ENCODE data around the gene TMEM92.

TMEM92 gene

GRCh38 chr17:50274142-50274896 lies at the start of gene TMEM92:
TSS of gene TMEM92 (plus strand) at chr17:50274466. CDS start at chr17:50274502, 36 bp downstream.
- Mint-ChIP-seq H3K4me3 (peak within 1 kb of the TSS; percentile 54 to 74 (median 58)), H3K27me3 (ENCODE audit: low read depth) (peaks cover 17% of the 10 kb centered on the region), H3K36me3 (ENCODE audit: low read depth) (no peaks in the 10 kb centered on the region), H3K4me1 (peaks cover 41% of the 10 kb centered on the region), H3K27ac (peak within 1 kb of the TSS in 2 of 3 experiments; percentile 86 to 87), H3K9me3 (no peaks in the 10 kb centered on the region)
- TF ChIP-seq CTCF (IDR thresholded peaks at IDR 0.05; ENCODE audit: unreplicated experiment in 3 of 3) = no peak

GRCh38 chr17:50225701-50226240 lies 48.5 kb upstream of the TMEM92 start:
- H3K27ac Mint-ChIP-seq = no peak overlapping the region
- H3K9me3 Mint-ChIP-seq = peaks cover 37% of the 10 kb centered on the region
- H3K4me1 Mint-ChIP-seq = peaks cover 14% of the 10 kb centered on the region
- H3K36me3 Mint-ChIP-seq (ENCODE audit: low read depth) = peaks cover 4% of the 10 kb centered on the region
- no peak for TF ChIP-seq CTCF (IDR thresholded peaks at IDR 0.05; ENCODE audit: unreplicated experiment in 3 of 3)
- H3K4me3 Mint-ChIP-seq = no peak overlapping the region
- H3K27me3 Mint-ChIP-seq (ENCODE audit: low read depth) = no peaks in the 10 kb centered on the region

GRCh38 chr17:50234581-50234980 lies 39.7 kb upstream of the TMEM92 start:
- Mint-ChIP-seq H3K4me1 (peaks cover 13% of the 10 kb centered on the region), H3K36me3 (ENCODE audit: low read depth) (peaks cover 3% of the 10 kb centered on the region), H3K4me3 (no peak overlapping the region), H3K27me3 (ENCODE audit: low read depth) (peaks cover 6% of the 10 kb centered on the region), H3K27ac (no peak overlapping the region), H3K9me3 (peaks cover 17% of the 10 kb centered on the region)
- no peak for TF ChIP-seq CTCF (IDR thresholded peaks at IDR 0.05; ENCODE audit: unreplicated experiment in 3 of 3)

- Mint-ChIP-seq H3K27me3 (ENCODE audit: low read depth) (peaks cover 3% of the 10 kb centered on the region), H3K36me3 (ENCODE audit: low read depth) (peaks cover 3% of the 10 kb centered on the region), H3K9me3 (peaks cover 12% of the 10 kb centered on the region), H3K4me3 (no peak overlapping the region), H3K27ac (peak overlapping the region in 2 of 3 experiments; percentile 12 to 21), H3K4me1 (peaks cover 23% of the 10 kb centered on the region)
- no peak for TF ChIP-seq CTCF (IDR thresholded peaks at IDR 0.05; ENCODE audit: unreplicated experiment in 3 of 3)
Measured at GRCh38 chr17:50237901-50238300, 36.4 kb upstream of the TMEM92 start.

- Mint-ChIP-seq H3K9me3 (peaks cover 7% of the 10 kb centered on the region), H3K4me1 (peaks cover 23% of the 10 kb centered on the region), H3K4me3 (no peak overlapping the region), H3K36me3 (ENCODE audit: low read depth) (no peaks in the 10 kb centered on the region), H3K27ac (peak overlapping the region; percentile 12 to 27 (median 16)), H3K27me3 (ENCODE audit: low read depth) (peaks cover 3% of the 10 kb centered on the region)
- TF ChIP-seq CTCF (IDR thresholded peaks at IDR 0.05; ENCODE audit: unreplicated experiment in 3 of 3) = no peak
Measured at GRCh38 chr17:50238601-50239280, 35.5 kb upstream of the TMEM92 start.

Data from nephron (organoid).